Measurements from ENCODE around the gene FMO5. TPM values are rescaled to one million over a fixed set of nuclear protein-coding genes. Genes with fewer than 3 reads are reported as not detected.
"Not testable (repeated sequence)": the region's sequence is repeated elsewhere in the genome, so short reads cannot be mapped to it uniquely, and the experiment has no call there.

FMO5 gene
- total RNA-seq, 1 experiment from 2014 or later: 0.75 TPM

DNA sequence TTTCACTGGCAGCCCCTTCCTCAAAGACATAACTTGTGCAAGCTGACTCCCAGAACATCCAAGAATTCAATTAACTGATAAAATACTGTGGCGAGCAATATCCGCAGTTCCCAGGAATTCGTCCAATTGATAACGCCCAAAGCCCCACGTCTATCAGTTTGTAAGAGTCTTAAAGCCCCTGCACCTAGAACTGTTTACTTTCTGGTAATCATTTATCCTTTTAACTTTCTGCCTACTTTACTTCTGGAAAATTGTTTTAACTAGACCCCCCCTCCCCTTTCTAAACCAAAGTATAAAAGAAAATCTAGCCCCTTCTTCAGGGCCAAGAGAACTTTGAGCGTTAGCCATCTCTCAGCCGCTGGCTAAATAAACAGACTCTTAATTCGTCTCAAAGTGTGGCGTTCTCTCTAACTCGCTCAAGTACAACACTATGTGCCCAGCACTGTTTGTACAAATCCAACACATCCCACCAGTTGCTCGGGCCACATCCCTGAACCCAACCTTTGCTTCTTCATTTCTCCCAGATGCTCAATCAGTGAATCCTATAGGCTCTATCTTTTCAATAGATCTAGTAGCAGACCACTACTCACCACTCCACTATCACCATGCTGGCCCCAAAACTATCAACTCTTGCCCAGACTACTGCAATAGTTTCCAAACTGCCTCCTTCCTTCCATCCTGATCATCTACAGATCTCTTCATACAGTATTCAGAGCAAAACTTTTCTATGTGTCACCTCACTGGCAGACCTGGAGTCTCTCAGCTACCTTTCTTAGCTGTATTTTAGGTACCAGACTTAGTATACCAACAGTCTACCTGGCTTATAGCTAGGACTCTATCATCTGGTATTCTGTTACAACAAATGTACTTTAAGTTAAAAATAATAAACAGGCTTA lies 14.0 kb upstream of the FMO5 start:
- no peak for DNase-seq (ENCODE audit: low spot score)

DNA sequence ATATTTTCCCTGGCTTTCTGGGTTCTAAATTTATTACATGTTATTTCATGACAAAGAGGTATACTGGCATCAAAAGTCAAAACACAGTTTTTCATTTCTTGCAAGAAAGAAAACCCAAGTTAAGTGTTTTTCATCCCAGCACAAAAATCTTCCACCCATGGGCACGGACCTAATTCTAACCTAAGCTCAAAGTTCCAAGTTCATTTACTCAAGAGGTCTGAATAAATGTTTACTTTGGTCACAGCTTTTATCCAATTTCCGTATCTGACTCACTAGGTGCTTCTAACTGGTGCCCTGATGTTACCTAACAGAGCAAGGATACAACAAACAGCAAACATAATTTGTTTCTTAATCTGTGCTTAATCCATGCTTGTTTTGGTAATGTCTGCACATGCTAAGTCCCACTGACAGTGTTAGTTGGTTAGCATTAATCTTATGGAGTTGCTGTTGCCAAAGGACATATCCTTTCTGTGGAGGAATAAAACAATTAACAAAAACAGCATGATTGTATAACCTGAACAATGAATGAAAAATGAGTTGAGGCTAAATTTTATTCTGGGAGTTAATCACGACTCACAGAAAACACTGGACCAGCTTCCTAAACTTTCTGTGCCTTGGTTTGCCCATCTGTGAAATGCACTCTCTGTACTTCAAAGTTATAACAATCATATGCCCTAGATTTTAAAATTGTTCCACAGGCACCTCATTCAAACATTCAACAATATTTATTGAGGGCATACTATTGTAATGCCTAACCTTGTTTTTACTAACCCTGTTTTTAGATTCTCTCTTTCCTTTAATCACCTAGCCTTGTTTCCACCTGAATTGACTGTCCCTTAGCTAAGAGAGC lies 13.1 kb upstream of the FMO5 start:
- no peak for DNase-seq (ENCODE audit: low spot score)

DNA sequence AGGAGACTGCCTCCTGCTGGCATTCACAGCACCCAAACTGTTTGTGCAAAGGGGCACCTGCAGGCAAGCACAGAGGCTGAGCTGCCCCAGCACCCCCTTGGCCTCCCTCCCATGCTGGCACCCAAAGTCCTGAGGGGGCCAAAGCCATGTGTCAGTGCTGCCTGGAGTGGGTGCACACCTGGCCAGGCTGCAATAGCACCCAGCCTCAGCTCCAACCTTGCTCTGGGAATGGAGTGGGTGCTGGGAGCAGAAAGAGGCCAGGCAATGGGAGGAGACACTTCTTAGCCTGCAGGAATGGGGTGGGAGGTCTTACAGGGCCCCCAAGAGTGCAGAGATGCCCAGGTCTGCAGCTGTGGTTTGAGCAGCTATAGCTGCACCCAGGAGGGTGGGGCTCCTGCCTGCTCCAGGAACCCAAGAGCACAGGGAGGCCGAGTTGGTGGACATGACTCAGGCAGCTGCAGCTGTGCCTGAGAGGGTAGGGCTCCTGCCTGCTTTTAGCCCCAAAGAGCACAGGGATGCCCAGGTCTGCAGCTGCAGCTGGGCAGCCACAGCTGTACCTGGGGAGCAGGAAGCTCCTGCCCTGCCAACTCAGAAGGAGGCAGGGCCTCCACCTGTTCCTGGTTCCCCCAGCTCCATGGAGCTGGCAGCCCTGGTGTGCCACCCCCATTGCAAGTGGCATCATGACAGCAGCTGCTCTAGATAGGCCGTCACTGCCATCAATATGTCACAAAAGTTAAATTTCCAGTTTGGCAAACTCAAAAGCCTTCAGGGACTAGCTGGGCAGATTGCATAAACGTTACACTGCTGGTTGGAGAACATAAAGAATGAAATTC lies 12.0 kb upstream of the FMO5 start:
- no peak for DNase-seq (ENCODE audit: low spot score)

DNA sequence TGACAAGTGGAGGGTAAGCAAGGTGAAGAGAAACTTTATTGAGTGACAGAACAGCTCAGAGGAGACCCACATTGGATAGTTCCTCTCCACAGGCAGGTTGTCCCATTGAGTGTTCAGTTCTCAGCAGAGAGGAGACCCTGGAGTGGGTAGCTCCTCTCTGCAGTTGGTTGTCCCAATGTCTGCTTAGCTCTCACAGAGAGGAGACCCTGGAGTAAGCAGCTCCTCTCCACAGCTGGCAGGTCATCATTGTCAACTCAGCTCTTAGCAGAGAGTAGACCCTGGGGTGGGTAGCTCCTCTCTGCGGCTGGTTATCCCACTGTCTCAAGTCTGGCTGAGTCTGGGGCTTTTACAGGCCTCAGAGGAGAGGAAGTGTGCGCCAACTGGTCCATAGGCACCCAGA lies 11.3 kb upstream of the FMO5 start:
- DNase-seq (ENCODE audit: low spot score): no peak

DNA sequence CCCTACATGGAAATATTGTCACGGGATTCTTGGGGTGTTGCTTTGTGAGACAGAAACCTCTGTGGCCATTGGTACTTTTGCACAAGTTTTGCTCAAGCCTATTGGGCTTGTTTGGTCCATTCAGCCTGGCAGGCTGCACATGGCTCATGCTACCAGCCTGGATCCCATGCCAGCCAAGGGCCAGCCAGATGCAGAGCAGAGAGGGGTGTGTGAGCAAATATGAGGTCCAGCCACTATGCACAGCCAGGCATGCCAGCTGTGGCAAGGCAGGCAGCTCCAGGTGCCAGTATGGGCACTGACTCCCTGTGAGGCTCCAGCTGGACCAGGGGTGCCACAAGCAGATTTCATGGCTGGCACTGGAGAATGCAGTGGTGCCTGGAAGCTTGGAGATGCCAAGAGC lies 10.7 kb upstream of the FMO5 start:
- no peak for DNase-seq (ENCODE audit: low spot score)

DNA sequence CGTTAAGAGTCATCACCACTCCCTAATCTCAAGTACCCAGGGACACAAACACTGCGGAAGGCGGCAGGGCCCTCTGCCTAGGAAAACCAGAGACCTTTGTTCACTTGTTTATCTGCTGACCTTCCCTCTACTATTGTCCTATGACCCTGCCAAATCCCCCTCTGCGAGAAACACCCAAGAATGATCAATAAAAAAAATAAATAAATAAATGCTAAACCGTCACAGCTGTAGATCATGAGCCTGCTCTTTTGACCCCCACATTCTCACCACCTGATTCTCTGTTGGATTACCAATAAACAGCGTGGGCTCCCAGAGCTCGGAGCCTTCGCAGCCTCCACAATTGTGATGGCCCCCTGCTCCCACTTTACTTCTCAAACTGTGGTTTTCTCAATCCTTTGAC lies 8.8 kb upstream of the FMO5 start:
- DNase-seq (ENCODE audit: low spot score): not testable (repeated sequence)

DNA sequence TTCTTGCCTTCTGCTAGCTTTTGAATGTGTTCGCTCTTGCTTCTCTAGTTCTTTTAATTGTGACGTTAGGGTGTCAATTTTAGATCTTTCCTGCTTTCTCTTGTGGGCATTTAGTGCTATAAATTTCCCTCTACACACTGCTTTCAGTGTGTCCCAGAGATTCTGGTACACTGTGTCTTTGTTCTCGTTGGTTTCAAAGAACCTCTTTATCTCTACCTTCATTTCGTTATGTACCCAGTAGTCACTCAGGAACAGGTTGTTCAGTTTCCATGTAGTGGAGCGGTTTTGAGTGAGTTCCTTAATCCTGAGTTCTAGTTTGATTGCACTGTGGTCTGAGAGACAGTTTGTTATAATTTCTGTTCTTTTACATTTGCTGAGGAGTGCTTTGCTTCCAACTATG lies 5.9 kb upstream of the FMO5 start:
- not testable (repeated sequence) for DNase-seq (ENCODE audit: low spot score)

GRCh38 chr1:147223740-147224615 lies 1.2 kb downstream of the FMO5 start:
- DNase-seq (ENCODE audit: low spot score): no peak

GRCh38 chr1:147218606-147219005 lies 6.5 kb downstream of the FMO5 start:
- no peak for DNase-seq (ENCODE audit: low spot score)

DNA sequence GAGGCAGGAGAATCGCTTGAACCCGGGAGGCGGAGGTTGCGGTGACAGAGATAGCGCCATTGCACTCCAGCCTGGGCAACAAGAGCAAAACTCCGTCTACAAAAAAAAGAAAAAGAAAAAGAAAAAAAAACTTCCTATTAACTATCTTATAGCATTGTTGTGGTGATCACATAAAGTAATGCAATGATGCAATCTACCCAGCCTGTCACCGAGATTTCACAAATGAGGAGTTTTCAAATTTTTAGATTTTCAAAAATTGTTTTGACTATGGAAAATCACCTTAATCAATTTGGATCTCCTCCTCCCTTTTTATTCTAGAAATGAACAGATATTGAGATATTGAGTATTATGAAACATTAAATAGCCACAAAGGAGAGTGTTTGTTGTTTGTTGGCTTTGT lies 8.0 kb downstream of the FMO5 start:
- DNase-seq (ENCODE audit: low spot score): no peak

DNA sequence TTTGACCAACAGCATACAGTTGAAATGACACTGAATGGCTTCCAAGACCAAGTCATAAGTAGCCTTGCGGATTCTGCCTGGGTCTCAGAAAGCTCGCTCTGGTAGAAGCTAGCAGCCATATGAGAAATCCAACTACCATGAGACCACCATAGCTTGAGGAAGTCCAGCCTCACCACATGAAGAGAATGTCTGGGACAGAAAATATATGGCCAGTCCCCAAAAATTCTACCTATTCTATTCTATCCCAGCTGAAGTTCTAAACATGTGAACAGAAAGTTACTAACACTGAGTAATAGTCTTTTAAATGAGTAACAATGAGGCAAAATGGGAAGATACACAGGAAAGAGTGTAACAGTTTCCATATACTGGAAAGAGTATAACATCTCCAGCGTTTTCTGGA lies 9.0 kb downstream of the FMO5 start:
- DNase-seq (ENCODE audit: low spot score): no peak

DNA sequence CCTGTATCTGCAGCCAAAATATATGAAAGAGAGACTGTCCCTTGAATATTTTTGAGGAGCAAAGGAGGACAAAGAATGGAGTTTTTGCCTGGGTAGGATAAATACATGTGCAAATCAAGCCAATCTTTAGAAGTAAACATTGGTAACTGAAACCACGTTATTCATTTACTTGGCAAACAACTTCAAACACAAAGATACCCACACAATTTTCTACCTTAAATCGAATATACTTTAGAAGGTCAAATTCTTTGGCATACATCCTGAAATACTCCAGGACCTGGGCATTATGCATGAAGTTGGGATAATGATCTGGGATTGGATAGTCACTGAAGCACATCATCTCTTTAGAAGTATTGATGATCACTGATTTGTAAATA lies 9.6 kb downstream of the FMO5 start:
- no peak for DNase-seq (ENCODE audit: low spot score)

- no peak for DNase-seq (ENCODE audit: low spot score)
Measured at GRCh38 chr1:147214842-147215539, 10.1 kb downstream of the FMO5 start.

- no peak for DNase-seq (ENCODE audit: low spot score)
Measured at GRCh38 chr1:147214325-147214724, 10.8 kb downstream of the FMO5 start.

DNA sequence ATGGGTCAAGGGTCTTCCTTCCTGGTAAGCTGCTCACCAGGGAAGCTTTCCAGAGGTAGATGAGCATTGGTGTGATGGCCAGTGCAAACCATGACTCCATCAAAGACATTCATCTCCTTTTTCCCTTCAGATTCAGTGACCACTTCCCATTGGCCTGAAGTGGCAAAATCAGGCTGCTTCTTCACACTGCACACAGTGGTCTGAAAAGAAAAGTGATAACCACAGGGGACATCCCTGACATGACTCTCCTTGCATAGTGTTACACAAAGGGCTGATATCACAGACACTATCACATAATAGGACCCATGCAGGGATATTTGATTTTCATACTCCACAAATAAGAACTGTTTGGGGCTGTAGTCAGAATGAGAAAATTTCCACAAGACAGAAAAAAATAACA lies 11.9 kb downstream of the FMO5 start:
- no peak for DNase-seq (ENCODE audit: low spot score)

GRCh38 chr1:147211577-147211976 lies 13.6 kb downstream of the FMO5 start:
- DNase-seq (ENCODE audit: low spot score): no peak

- no peak for DNase-seq (ENCODE audit: low spot score)
Measured at GRCh38 chr1:147210987-147211386, 14.2 kb downstream of the FMO5 start.

DNA sequence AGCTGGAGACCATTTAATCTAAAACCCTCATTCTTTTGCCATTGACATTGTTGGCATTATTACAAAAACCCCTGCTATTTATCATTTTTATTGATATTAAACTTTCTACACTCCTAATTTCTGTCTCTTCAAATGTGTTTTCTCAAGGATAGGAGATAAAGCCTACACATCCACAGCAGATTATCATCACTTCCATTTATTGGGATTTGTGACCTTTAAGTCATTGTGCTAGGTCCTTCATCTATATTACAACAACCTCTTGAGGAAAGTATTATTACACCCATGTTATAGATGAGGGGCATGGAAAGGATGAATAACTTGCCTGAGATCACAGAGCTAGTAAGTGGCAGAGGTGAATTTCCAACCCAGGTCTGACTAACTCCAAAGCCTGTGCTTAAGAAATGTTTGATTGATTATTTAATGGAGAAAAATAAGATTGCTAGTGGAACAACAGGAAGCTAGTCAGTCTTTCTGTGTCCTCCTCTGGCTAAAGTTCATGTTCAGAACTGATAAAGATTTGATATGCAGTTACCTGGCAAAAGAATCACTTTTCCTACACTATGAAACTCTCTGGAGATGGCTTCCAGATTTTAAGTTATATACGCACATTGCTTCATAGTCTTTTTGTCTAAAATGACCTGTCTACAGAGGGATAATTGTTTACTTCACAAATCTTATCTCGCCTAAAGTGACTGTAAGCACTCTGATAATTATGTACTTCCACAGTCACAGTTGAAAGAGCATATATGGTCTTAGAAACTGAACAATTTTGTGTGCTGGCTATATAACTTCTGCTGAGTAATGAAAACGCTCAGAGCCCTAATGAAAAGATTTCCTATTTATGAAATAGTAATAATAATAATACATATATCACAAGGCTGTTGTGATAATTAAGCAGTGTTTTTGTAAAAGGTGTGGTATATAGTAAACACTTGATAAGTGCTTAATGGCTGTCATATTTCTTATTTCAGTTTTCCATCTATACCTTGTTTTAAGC lies 15.0 kb downstream of the FMO5 start:
- no peak for DNase-seq (ENCODE audit: low spot score)

GRCh38 chr1:147208619-147209018 lies 16.5 kb downstream of the FMO5 start:
- DNase-seq (ENCODE audit: low spot score): no peak
